Sigmoid colon (tissue), 3 donors: ENCODE measurements around the gene RBBP8NL.

Experiments used
- POLR2A ChIP-seq, 2 donors: fragments of 450-650 bp; IDR thresholded peaks; one replicate each; pipeline ENCODE4 v1.6.1; 2016; ENCODE audit warnings: antibody characterized with exemption in 2 of 2, mild to moderate bottlenecking in 2 of 2, moderate library complexity in 2 of 2
- TF ChIP-seq, protein P1 (sequence below), 4 experiments: fragments of 450-650 bp in 3 of 4; fragments of 200-600 bp in 1 of 4; IDR thresholded peaks; one replicate each; pipeline ENCODE4 v1.5.1; 2016 to 2019; ENCODE audit warnings: antibody characterized with exemption in 4 of 4, mild to moderate bottlenecking in 3 of 4, moderate library complexity in 2 of 4

- TF ChIP-seq, protein P1, sequence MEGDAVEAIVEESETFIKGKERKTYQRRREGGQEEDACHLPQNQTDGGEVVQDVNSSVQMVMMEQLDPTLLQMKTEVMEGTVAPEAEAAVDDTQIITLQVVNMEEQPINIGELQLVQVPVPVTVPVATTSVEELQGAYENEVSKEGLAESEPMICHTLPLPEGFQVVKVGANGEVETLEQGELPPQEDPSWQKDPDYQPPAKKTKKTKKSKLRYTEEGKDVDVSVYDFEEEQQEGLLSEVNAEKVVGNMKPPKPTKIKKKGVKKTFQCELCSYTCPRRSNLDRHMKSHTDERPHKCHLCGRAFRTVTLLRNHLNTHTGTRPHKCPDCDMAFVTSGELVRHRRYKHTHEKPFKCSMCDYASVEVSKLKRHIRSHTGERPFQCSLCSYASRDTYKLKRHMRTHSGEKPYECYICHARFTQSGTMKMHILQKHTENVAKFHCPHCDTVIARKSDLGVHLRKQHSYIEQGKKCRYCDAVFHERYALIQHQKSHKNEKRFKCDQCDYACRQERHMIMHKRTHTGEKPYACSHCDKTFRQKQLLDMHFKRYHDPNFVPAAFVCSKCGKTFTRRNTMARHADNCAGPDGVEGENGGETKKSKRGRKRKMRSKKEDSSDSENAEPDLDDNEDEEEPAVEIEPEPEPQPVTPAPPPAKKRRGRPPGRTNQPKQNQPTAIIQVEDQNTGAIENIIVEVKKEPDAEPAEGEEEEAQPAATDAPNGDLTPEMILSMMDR (IDR thresholded peaks at IDR 0.05), result no peak
- TF ChIP-seq POLR2A (IDR thresholded peaks at IDR 0.05), result no peak
Observed at GRCh38 chr20:62393830-62394229, 33.5 kb downstream of the RBBP8NL start.
